ENCODE results near the gene AGR3. TPM values are rescaled to one million over a fixed set of nuclear protein-coding genes. Genes with fewer than 3 reads are reported as not detected.

AGR3 gene
- total and polyA plus RNA-seq, 2 donors (not counting 3 experiments of a cell fraction or from before 2014, with no cell fraction given) = not detected

DNA sequence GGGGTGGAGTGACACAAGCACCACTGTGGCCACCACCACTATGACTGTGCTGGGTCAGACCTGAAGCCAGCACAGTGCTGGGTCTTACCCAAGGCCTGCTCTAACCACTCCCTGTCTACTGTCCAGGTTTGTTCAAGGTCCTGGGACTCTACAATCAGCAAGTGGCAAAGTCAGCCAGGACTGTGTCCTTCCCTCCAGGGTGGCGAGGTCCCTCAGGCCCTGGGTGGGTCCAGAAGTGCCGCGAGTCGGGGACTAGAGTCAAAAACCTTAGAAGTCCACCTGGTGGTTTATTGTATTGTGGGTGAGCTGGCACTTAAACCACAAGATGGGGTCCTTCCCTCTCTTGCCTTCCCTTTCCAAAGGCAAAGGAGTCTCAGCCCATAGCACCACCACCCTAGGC, 30.8 kb upstream of the AGR3 start:
- BruUV-seq (replicated peaks) = no TSS peak
- H3K36me3 ChIP-seq (ENCODE audit: control insufficient read depth in 2 of 2, extremely low read depth in 1 of 2, insufficient read depth in 2 of 2, low read length in 2 of 2) = no peaks in the 10 kb centered on the region
- H3K9me3 ChIP-seq (replicated peaks; ENCODE audit: control insufficient read depth, insufficient read depth, low read length) = no peaks in the 10 kb centered on the region
- H3K4me2 ChIP-seq (ENCODE audit: insufficient read depth, low read length) = no peak overlapping the region
- no peak overlapping the region for H2AFZ ChIP-seq (ENCODE audit: low read depth, low read length)
- DNase-seq (ENCODE audit: low read depth, low spot score) (no peak), FAIRE-seq (no peak)
- no peaks in the 10 kb centered on the region for H3K4me1 ChIP-seq (ENCODE audit: control insufficient read depth, extremely low read depth, insufficient read depth, low read length)
- H3K79me2 ChIP-seq (ENCODE audit: control insufficient read depth, insufficient read depth, low read length) = no peaks in the 10 kb centered on the region
- TF ChIP-seq MYC (IDR thresholded peaks at IDR 0.05; ENCODE audit: low read depth, low read length) (no peak), EZH2 (IDR thresholded peaks at IDR 0.05; ENCODE audit: borderline replicate concordance, low read depth, low read length, severe bottlenecking) (no peak), GATA2 (IDR thresholded peaks at IDR 0.05; ENCODE audit: insufficient read depth, insufficient read length, low read depth, low read length) (no peak), FOS (IDR thresholded peaks at IDR 0.05; ENCODE audit: borderline replicate concordance, insufficient read depth, low read length) (no peak), POLR2A (IDR thresholded peaks at IDR 0.05; ENCODE audit: low read depth, low read length) (no peak), POLR2AphosphoS5 (IDR thresholded peaks at IDR 0.05; ENCODE audit: insufficient read depth, low read depth, low read length) (no peak), JUN (IDR thresholded peaks at IDR 0.05; ENCODE audit: borderline replicate concordance, insufficient read depth, insufficient read length, low read depth) (no peak)
- TF ChIP-seq, protein P1, sequence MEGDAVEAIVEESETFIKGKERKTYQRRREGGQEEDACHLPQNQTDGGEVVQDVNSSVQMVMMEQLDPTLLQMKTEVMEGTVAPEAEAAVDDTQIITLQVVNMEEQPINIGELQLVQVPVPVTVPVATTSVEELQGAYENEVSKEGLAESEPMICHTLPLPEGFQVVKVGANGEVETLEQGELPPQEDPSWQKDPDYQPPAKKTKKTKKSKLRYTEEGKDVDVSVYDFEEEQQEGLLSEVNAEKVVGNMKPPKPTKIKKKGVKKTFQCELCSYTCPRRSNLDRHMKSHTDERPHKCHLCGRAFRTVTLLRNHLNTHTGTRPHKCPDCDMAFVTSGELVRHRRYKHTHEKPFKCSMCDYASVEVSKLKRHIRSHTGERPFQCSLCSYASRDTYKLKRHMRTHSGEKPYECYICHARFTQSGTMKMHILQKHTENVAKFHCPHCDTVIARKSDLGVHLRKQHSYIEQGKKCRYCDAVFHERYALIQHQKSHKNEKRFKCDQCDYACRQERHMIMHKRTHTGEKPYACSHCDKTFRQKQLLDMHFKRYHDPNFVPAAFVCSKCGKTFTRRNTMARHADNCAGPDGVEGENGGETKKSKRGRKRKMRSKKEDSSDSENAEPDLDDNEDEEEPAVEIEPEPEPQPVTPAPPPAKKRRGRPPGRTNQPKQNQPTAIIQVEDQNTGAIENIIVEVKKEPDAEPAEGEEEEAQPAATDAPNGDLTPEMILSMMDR (IDR thresholded peaks at IDR 0.05; ENCODE audit: extremely low read depth in 1 of 2, insufficient read depth in 1 of 2, low read depth in 1 of 2, low read length in 2 of 2) = no peak
- TF ChIP-seq, protein P2, sequence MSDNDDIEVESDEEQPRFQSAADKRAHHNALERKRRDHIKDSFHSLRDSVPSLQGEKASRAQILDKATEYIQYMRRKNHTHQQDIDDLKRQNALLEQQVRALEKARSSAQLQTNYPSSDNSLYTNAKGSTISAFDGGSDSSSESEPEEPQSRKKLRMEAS (IDR thresholded peaks at IDR 0.05; ENCODE audit: insufficient read depth, insufficient read length) = no peak
- H3K27me3 ChIP-seq (ENCODE audit: control insufficient read depth in 2 of 2, insufficient read depth in 2 of 2, low read length in 2 of 2) = no peaks in the 10 kb centered on the region
- no peaks in the 10 kb centered on the region for H4K20me1 ChIP-seq (replicated peaks; ENCODE audit: control insufficient read depth, extremely low read depth, insufficient read depth, low read length)
- ChIA-PET POLR2A (no interaction called here), CTCF (no interaction called here)
- H3K9ac ChIP-seq (replicated peaks; ENCODE audit: extremely low read depth, insufficient read depth, low read length) = no peak overlapping the region
- H3K9me1 ChIP-seq (replicated peaks; ENCODE audit: control insufficient read depth, extremely low read depth, insufficient read depth, low read length) = no peaks in the 10 kb centered on the region
- H3K27ac ChIP-seq (ENCODE audit: insufficient read depth, low read depth, low read length) = no peak overlapping the region
- dilution Hi-C loops (cut with MboI; ENCODE audit: extremely low pct_ligation_motif_present, low sequenced_read_pairs) = no loop called here
- no peak overlapping the region for H3K4me3 ChIP-seq (replicated peaks in 1 of 3; ENCODE audit: insufficient read depth in 1 of 3, low read depth in 1 of 3, low read length in 3 of 3)
- intact Hi-C loops (cut with micrococcal nuclease) = loop anchor here (10.0 kb wide), 1 partner anchor 478 kb away; no protein-coding TSS in a partner anchor

All from endothelial cell of umbilical vein (primary cell).